GM03348 (cell line): ENCODE measurements around the gene LIN37.
"Not testable (repeated sequence)": the region's sequence is repeated elsewhere in the genome, so short reads cannot be mapped to it uniquely, and the experiment has no call there.

ENCODE experiments used
- DNase-seq: peaks from one replicate; pipeline ENCODE4 v3.0.0; 2012; ENCODE audit warnings: low spot score

The LIN37 gene

GRCh38 chr19:35753634-35754369, 5.4 kb downstream of the LIN37 start:
- no peak for DNase-seq

GRCh38 chr19:35754370-35755130, 6.2 kb downstream of the LIN37 start:
- no peak for DNase-seq

GRCh38 chr19:35755131-35755549, 6.8 kb downstream of the LIN37 start:
- DNase-seq, result no peak

- DNase-seq, result peak; percentile 82
Measured at GRCh38 chr19:35755550-35756376, 7.4 kb downstream of the LIN37 start.

- DNase-seq, result peak; percentile 53
Measured at GRCh38 chr19:35756377-35757230, 8.2 kb downstream of the LIN37 start, which contains the start of gene HSPB6. Gene HSPB6, minus strand, starts transcription at chr19:35757029. Its CDS starts 21 bp downstream, at chr19:35757008.

- peak; percentile 68 for DNase-seq
Measured at GRCh38 chr19:35757231-35757748, 8.9 kb downstream of the LIN37 start.

- peak; percentile 99 for DNase-seq
Measured at GRCh38 chr19:35757749-35758608, 9.6 kb downstream of the LIN37 start, which contains the start of gene PROSER3. Gene PROSER3, plus strand, starts transcription at chr19:35758176. Its CDS starts 40 bp downstream, at chr19:35758216.

GRCh38 chr19:35759697-35760096, 11.3 kb downstream of the LIN37 start:
- no peak for DNase-seq

- DNase-seq, result no peak
Measured at GRCh38 chr19:35760711-35761349, 12.5 kb downstream of the LIN37 start.

GRCh38 chr19:35764432-35765315, 16.3 kb downstream of the LIN37 start:
- no peak for DNase-seq

GRCh38 chr19:35766571-35767104, 18.3 kb downstream of the LIN37 start:
- DNase-seq, result no peak

- DNase-seq, result no peak
Measured at GRCh38 chr19:35767288-35768081, 19.1 kb downstream of the LIN37 start.

GRCh38 chr19:35768082-35768421, 19.7 kb downstream of the LIN37 start:
- no peak for DNase-seq

GRCh38 chr19:35772362-35772761, 24.0 kb downstream of the LIN37 start:
- not testable (repeated sequence) for DNase-seq

- no peak for DNase-seq
Measured at GRCh38 chr19:35773020-35773806, 24.8 kb downstream of the LIN37 start.

GRCh38 chr19:35774274-35775045, 26.1 kb downstream of the LIN37 start:
- DNase-seq, result no peak
